Activated CD4-positive, alpha-beta T cell treated with anti-CD3 and anti-CD28 coated beads for 36 hours (primary cell): ENCODE data around the gene TPK1. TPM values are rescaled to one million over a fixed set of nuclear protein-coding genes. Genes with fewer than 3 reads are reported as not detected.
"Not testable (repeated sequence)": the region's sequence is repeated elsewhere in the genome, so short reads cannot be mapped to it uniquely, and the experiment has no call there.

ENCODE experiments used
- ATAC-seq: fragments of 200-7000 bp; cut with Tn5 transposase; one replicate; pipeline ENCODE4 v1.10.0; 2021; ENCODE audit warnings: mild to moderate bottlenecking, moderate library complexity
- CTCF ChIA-PET: fragments of 350-600 bp; sonication (Branson Sonifier 250); formaldehyde crosslinking; loops from one replicate; lab custom pipeline; 2021; ENCODE audit warnings: antibody characterized with exemption; lab: Charles Lee
- POLR2A ChIA-PET: fragments of 350-600 bp; sonication (Branson Sonifier 250); formaldehyde crosslinking; loops from one replicate; lab custom pipeline; 2021; ENCODE audit warnings: antibody characterized with exemption, inconsistent platforms; lab: Charles Lee
- DNase-seq: peaks from one replicate; pipeline ENCODE4 v3.0.0-alpha.2; 2020
- H3K27ac Mint-ChIP-seq: one replicate; pipeline ENCODE4 v1.8.0; 2021; ENCODE audit warnings: mixed read lengths
- H3K27me3 Mint-ChIP-seq: one replicate; pipeline ENCODE4 v1.8.0; 2021; ENCODE audit warnings: mixed read lengths
- H3K36me3 Mint-ChIP-seq: one replicate; pipeline ENCODE4 v1.8.0; 2021; ENCODE audit warnings: low read depth, mixed read lengths
- H3K4me1 Mint-ChIP-seq: one replicate; pipeline ENCODE4 v1.8.0; 2021; ENCODE audit warnings: mixed read lengths
- H3K4me3 Mint-ChIP-seq: one replicate; pipeline ENCODE4 v1.8.0; 2021; ENCODE audit warnings: mild to moderate bottlenecking, moderate library complexity, mixed read lengths
- H3K9me3 Mint-ChIP-seq: one replicate; pipeline ENCODE4 v1.8.0; 2021; ENCODE audit warnings: low read depth, mixed read lengths
- intact Hi-C, 2 experiments: fragments of 100-400 bp; cut with DNase I in 1 of 2; cut with micrococcal nuclease in 1 of 2; formaldehyde crosslinking; loops; one replicate each; pipeline versions ENCODE4 v1.14.2 to v1.15.1; 2022 to 2024; cut with DNase I, micrococcal nuclease
- total RNA-seq, 2 experiments: library from RNA; stranded (reverse); gene quantifications; one replicate each; pipeline ENCODE4 v1.2.3, GENCODE V29; 2021

Gene TPK1
- total RNA-seq, 2 experiments from 2014 or later: 16.5 to 16.6 TPM

- Mint-ChIP-seq H3K4me3 (no peak overlapping the region), H3K9me3 (no peaks in the 10 kb centered on the region), H3K36me3 (peaks cover 9% of the 10 kb centered on the region), H3K27ac (no peak overlapping the region), H3K27me3 (no peaks in the 10 kb centered on the region), H3K4me1 (no peaks in the 10 kb centered on the region)
- ChIA-PET POLR2A (no interaction called here), CTCF (no interaction called here)
- no peak for ATAC-seq
- intact Hi-C loops: no loop called here
- no peak for DNase-seq
Observed at GRCh38 chr7:144579687-144580086, 256.2 kb downstream of the TPK1 start.

GRCh38 chr7:144575456-144575855 is 260.4 kb downstream of the TPK1 start:
- ChIA-PET POLR2A (no interaction called here), CTCF (interaction anchor here (0.7 kb wide), 1 partner anchor 65 kb away, joined by 3 read pairs; no protein-coding TSS in a partner anchor)

GRCh38 chr7:144574753-144575152 is 261.1 kb downstream of the TPK1 start:
- ATAC-seq, H3K36me3 Mint-ChIP-seq, H3K27ac Mint-ChIP-seq, CTCF ChIA-PET, H3K27me3 Mint-ChIP-seq, intact Hi-C loops, H3K9me3 Mint-ChIP-seq, H3K4me3 Mint-ChIP-seq, POLR2A ChIA-PET, DNase-seq, H3K4me1 Mint-ChIP-seq: not testable (repeated sequence)

More at GRCh38 chr7:144575456-144575855, 260.4 kb downstream of the TPK1 start:
- Mint-ChIP-seq H3K4me3 (no peak overlapping the region), H3K27ac (no peak overlapping the region), H3K9me3 (peaks cover 3% of the 10 kb centered on the region), H3K4me1 (no peaks in the 10 kb centered on the region), H3K36me3 (peaks cover 9% of the 10 kb centered on the region), H3K27me3 (no peaks in the 10 kb centered on the region)
- intact Hi-C loops: no loop called here
- ATAC-seq: no peak
- DNase-seq: no peak

GRCh38 chr7:144568233-144568632 is 267.6 kb downstream of the TPK1 start:
- no peak overlapping the region for H3K4me3 Mint-ChIP-seq
- no peaks in the 10 kb centered on the region for H3K4me1 Mint-ChIP-seq
- DNase-seq (no peak), ATAC-seq (no peak)
- peaks cover 1% of the 10 kb centered on the region for H3K36me3 Mint-ChIP-seq
- no peaks in the 10 kb centered on the region for H3K9me3 Mint-ChIP-seq
- intact Hi-C loops: no loop called here
- ChIA-PET POLR2A (no interaction called here), CTCF (no interaction called here)
- no peaks in the 10 kb centered on the region for H3K27me3 Mint-ChIP-seq
- no peak overlapping the region for H3K27ac Mint-ChIP-seq

- no peaks in the 10 kb centered on the region for H3K4me1 Mint-ChIP-seq
- DNase-seq: no peak
- no peaks in the 10 kb centered on the region for H3K9me3 Mint-ChIP-seq
- intact Hi-C loops: no loop called here
- H3K4me3 Mint-ChIP-seq: no peak overlapping the region
- H3K36me3 Mint-ChIP-seq: peaks cover 1% of the 10 kb centered on the region
- POLR2A ChIA-PET: no interaction called here
- CTCF ChIA-PET: interaction anchor here (0.6 to 0.7 kb wide), 2 partner anchors 402 to 657 kb away, joined by 4 read pairs; no protein-coding TSS in a partner anchor
- no peak overlapping the region for H3K27ac Mint-ChIP-seq
- ATAC-seq: no peak
- no peaks in the 10 kb centered on the region for H3K27me3 Mint-ChIP-seq
Observed at GRCh38 chr7:144565586-144565985, 270.3 kb downstream of the TPK1 start.

- DNase-seq (no peak), ATAC-seq (no peak)
- intact Hi-C loops: no loop called here
- H3K9me3 Mint-ChIP-seq: no peaks in the 10 kb centered on the region
- no peak overlapping the region for H3K4me3 Mint-ChIP-seq
- ChIA-PET CTCF (no interaction called here), POLR2A (no interaction called here)
- no peak overlapping the region for H3K27ac Mint-ChIP-seq
- H3K27me3 Mint-ChIP-seq: no peaks in the 10 kb centered on the region
- peaks cover 3% of the 10 kb centered on the region for H3K36me3 Mint-ChIP-seq
- peaks cover 5% of the 10 kb centered on the region for H3K4me1 Mint-ChIP-seq
Observed at GRCh38 chr7:144549861-144550260, 286.0 kb downstream of the TPK1 start.

- Mint-ChIP-seq H3K4me1 (peaks cover 5% of the 10 kb centered on the region), H3K36me3 (peaks cover 3% of the 10 kb centered on the region), H3K27ac (no peak overlapping the region), H3K4me3 (no peak overlapping the region), H3K27me3 (no peaks in the 10 kb centered on the region), H3K9me3 (no peaks in the 10 kb centered on the region)
- ChIA-PET POLR2A (interaction anchor here (0.6 kb wide), 1 partner anchor 206 kb away, joined by 7 read pairs; no protein-coding TSS in a partner anchor), CTCF (interaction anchor here (0.6 kb wide), 1 partner anchor 29 kb away, joined by 4 read pairs; no protein-coding TSS in a partner anchor)
- no peak for ATAC-seq
- intact Hi-C loops: no loop called here
- no peak for DNase-seq
Observed at GRCh38 chr7:144548556-144548955, 287.3 kb downstream of the TPK1 start.

GRCh38 chr7:144547888-144548287 is 288.0 kb downstream of the TPK1 start:
- intact Hi-C loops: no loop called here
- POLR2A ChIA-PET: no interaction called here
- no peak overlapping the region for H3K27ac Mint-ChIP-seq
- DNase-seq (no peak), ATAC-seq (no peak)
- no peaks in the 10 kb centered on the region for H3K27me3 Mint-ChIP-seq
- CTCF ChIA-PET: no interaction called here
- H3K36me3 Mint-ChIP-seq: peaks cover 3% of the 10 kb centered on the region
- H3K9me3 Mint-ChIP-seq: no peaks in the 10 kb centered on the region
- peaks cover 5% of the 10 kb centered on the region for H3K4me1 Mint-ChIP-seq
- H3K4me3 Mint-ChIP-seq: no peak overlapping the region

- Mint-ChIP-seq H3K9me3 (no peaks in the 10 kb centered on the region), H3K36me3 (peaks cover 6% of the 10 kb centered on the region), H3K4me3 (no peak overlapping the region), H3K27me3 (no peaks in the 10 kb centered on the region), H3K4me1 (peaks cover 5% of the 10 kb centered on the region), H3K27ac (no peak overlapping the region)
- ChIA-PET CTCF (no interaction called here), POLR2A (no interaction called here)
- intact Hi-C loops: no loop called here
- ATAC-seq (no peak), DNase-seq (no peak)
Observed at GRCh38 chr7:144546782-144547181, 289.1 kb downstream of the TPK1 start.

- intact Hi-C loops: no loop called here
- H3K4me1 Mint-ChIP-seq: peaks cover 5% of the 10 kb centered on the region
Observed at GRCh38 chr7:144545330-144545729, 290.5 kb downstream of the TPK1 start.

GRCh38 chr7:144534655-144535395 is 301.0 kb downstream of the TPK1 start:
- POLR2A ChIA-PET: no interaction called here
- DNase-seq (no peak), ATAC-seq (no peak)
- no peak overlapping the region for H3K4me3 Mint-ChIP-seq
- H3K4me1 Mint-ChIP-seq: no peaks in the 10 kb centered on the region
- CTCF ChIA-PET: interaction anchor here (0.7 kb wide), 1 partner anchor 92 kb away, joined by 4 read pairs; no protein-coding TSS in a partner anchor
- no peaks in the 10 kb centered on the region for H3K27me3 Mint-ChIP-seq
- no peak overlapping the region for H3K27ac Mint-ChIP-seq
- peaks cover 5% of the 10 kb centered on the region for H3K9me3 Mint-ChIP-seq
- peaks cover 19% of the 10 kb centered on the region for H3K36me3 Mint-ChIP-seq
- intact Hi-C loops: no loop called here

More at GRCh38 chr7:144545330-144545729, 290.5 kb downstream of the TPK1 start:
- Mint-ChIP-seq H3K27me3 (no peaks in the 10 kb centered on the region), H3K4me3 (no peak overlapping the region), H3K27ac (no peak overlapping the region), H3K36me3 (peaks cover 9% of the 10 kb centered on the region), H3K9me3 (no peaks in the 10 kb centered on the region)
- no peak for ATAC-seq
- POLR2A ChIA-PET: no interaction called here
- DNase-seq: no peak
- CTCF ChIA-PET: interaction anchor here (0.7 kb wide), 1 partner anchor 16 kb away, joined by 4 read pairs; no protein-coding TSS in a partner anchor

GRCh38 chr7:144534196-144534595 is 301.7 kb downstream of the TPK1 start:
- H3K27me3 Mint-ChIP-seq: no peaks in the 10 kb centered on the region
- no peak overlapping the region for H3K4me3 Mint-ChIP-seq
- DNase-seq (no peak), ATAC-seq (no peak)
- ChIA-PET POLR2A (no interaction called here), CTCF (no interaction called here)
- intact Hi-C loops: no loop called here
- H3K36me3 Mint-ChIP-seq: peaks cover 19% of the 10 kb centered on the region
- peaks cover 4% of the 10 kb centered on the region for H3K4me1 Mint-ChIP-seq
- H3K27ac Mint-ChIP-seq: no peak overlapping the region
- H3K9me3 Mint-ChIP-seq: peaks cover 5% of the 10 kb centered on the region
